Stimulated activated naive CD8-positive, alpha-beta T cell treated with anti-CD3 and anti-CD28 coated beads, Interleukin-15, Interleukin-2, amounts not matched to agents 100 ng/mL and 50 ng/mL, for 24 hours (primary cell): ENCODE measurements around the gene SREBF2.

ENCODE experiments used
- H3K27ac Mint-ChIP-seq: one replicate; pipeline ENCODE4 v1.8.0; 2021; ENCODE audit warnings: mild to moderate bottlenecking, mixed read lengths
- H3K27me3 Mint-ChIP-seq: one replicate; pipeline ENCODE4 v1.8.0; 2021; ENCODE audit warnings: mixed read lengths
- H3K36me3 Mint-ChIP-seq: one replicate; pipeline ENCODE4 v1.8.0; 2021; ENCODE audit warnings: low read depth, mixed read lengths
- H3K4me1 Mint-ChIP-seq: one replicate; pipeline ENCODE4 v1.8.0; 2021; ENCODE audit warnings: low read depth, mixed read lengths
- H3K4me3 Mint-ChIP-seq: one replicate; pipeline ENCODE4 v1.8.0; 2021; ENCODE audit warnings: mild to moderate bottlenecking, mixed read lengths
- H3K9me3 Mint-ChIP-seq: one replicate; pipeline ENCODE4 v1.8.0; 2021; ENCODE audit warnings: mixed read lengths

The SREBF2 gene

GRCh38 chr22:41900652-41901312, 67.9 kb downstream of the SREBF2 start:
- H3K4me3 Mint-ChIP-seq, result no peak overlapping the region
- H3K27ac Mint-ChIP-seq, result no peak overlapping the region
- H3K4me1 Mint-ChIP-seq, result no peaks in the 10 kb centered on the region
- no peaks in the 10 kb centered on the region for H3K9me3 Mint-ChIP-seq
- H3K36me3 Mint-ChIP-seq, result peaks cover 44% of the 10 kb centered on the region
- no peaks in the 10 kb centered on the region for H3K27me3 Mint-ChIP-seq

GRCh38 chr22:41902016-41902415, 69.1 kb downstream of the SREBF2 start:
- Mint-ChIP-seq H3K9me3 (no peaks in the 10 kb centered on the region), H3K4me1 (no peaks in the 10 kb centered on the region), H3K27me3 (no peaks in the 10 kb centered on the region), H3K27ac (no peak overlapping the region), H3K4me3 (no peak overlapping the region), H3K36me3 (peaks cover 38% of the 10 kb centered on the region)

DNA sequence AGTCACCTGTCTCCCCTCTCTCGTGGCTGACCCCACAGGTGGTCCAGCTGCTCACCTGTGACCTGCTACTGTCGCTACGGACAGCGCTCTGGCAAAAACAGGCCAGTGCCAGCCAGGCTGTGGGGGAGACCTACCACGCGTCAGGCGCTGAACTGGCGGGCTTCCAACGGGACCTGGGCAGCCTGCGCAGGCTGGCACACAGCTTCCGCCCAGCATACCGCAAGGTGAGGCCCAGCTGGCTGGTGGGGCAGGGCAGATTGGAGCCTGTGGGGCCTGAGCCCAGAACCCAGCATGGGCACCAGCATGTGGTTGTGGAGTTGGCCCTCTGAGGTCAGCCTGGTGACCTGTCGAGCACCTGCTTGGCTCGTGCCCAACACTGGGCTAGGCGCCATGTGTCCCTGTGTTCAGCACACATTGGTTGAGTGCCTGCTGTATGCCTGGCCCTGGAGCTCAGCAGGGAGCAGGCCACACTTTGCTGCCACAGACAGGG, 70.1 kb downstream of the SREBF2 start:
- Mint-ChIP-seq H3K27ac (no peak overlapping the region), H3K27me3 (no peaks in the 10 kb centered on the region), H3K9me3 (no peaks in the 10 kb centered on the region), H3K4me3 (no peak overlapping the region), H3K4me1 (peaks cover 6% of the 10 kb centered on the region), H3K36me3 (peaks cover 32% of the 10 kb centered on the region)

GRCh38 chr22:41904450-41905410, 71.8 kb downstream of the SREBF2 start:
- Mint-ChIP-seq H3K36me3 (peaks cover 17% of the 10 kb centered on the region), H3K4me3 (no peak overlapping the region), H3K27me3 (no peaks in the 10 kb centered on the region), H3K4me1 (peaks cover 21% of the 10 kb centered on the region), H3K27ac (no peak overlapping the region), H3K9me3 (no peaks in the 10 kb centered on the region)

DNA sequence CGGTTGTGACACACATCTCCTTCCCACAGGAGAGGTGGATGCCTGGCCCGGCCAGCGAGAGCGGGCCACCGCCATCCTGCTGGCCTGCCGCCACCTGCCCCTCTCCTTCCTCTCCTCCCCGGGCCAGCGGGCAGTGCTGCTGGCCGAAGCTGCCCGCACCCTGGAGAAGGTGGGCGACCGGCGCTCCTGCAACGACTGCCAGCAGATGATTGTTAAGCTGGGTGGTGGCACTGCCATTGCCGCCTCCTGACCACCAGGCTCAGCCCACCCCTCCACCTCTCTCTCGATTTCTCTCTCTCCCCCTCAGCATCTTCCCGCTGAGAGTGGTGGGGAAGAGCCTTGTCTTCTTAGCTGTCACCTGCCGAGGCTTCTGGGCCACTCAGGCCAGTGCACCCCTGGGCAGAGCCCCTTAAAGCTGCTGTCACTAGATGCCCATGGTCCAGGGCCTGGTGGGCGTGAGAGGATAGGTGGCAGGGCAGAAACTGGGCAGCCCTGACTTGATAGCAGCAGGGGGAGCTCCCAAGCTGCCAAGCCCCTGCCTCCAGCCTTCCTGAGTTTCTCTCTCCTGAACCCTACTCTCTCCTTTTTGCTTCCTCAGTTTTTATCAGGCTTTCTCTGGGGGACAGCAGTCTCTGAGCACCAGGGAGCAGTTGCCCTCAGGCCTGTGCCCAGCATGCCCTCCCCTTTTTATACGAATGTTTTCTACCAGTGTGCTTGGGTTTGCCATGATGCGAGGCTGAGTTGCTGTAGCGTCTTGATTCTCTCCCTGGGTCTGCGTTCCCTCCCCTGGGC, 72.7 kb downstream of the SREBF2 start:
- no peaks in the 10 kb centered on the region for H3K27me3 Mint-ChIP-seq
- no peak overlapping the region for H3K27ac Mint-ChIP-seq
- H3K36me3 Mint-ChIP-seq, result peaks cover 11% of the 10 kb centered on the region

DNA sequence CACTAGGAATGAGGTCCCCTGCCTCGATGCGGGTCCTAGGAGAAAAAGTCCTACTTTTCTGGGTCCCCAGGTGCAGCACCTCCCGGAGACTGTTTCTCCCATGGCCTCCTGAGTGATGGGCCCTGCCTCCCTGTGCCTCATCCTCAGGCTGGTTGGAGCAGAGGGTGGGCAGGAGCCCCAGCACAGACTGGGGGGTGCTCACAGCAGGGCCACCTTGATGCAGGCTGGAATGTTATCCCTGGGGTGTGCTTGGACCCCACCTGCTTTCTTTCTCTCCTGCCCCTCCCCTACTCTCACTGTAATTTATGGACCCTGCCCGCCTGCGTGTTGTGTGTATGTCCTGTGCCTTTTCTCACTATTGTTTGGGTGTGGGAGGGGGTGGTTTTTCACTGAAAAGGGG, 73.9 kb downstream of the SREBF2 start:
- peaks cover 27% of the 10 kb centered on the region for H3K4me1 Mint-ChIP-seq
- no peaks in the 10 kb centered on the region for H3K9me3 Mint-ChIP-seq
- peaks cover 8% of the 10 kb centered on the region for H3K36me3 Mint-ChIP-seq
- H3K27me3 Mint-ChIP-seq, result peaks cover 7% of the 10 kb centered on the region
- no peak overlapping the region for H3K27ac Mint-ChIP-seq
- H3K4me3 Mint-ChIP-seq, result no peak overlapping the region

More for the DNA sequence above, 72.7 kb downstream of the SREBF2 start:
- Mint-ChIP-seq H3K9me3 (no peaks in the 10 kb centered on the region), H3K4me3 (no peak overlapping the region), H3K4me1 (peaks cover 21% of the 10 kb centered on the region)

DNA sequence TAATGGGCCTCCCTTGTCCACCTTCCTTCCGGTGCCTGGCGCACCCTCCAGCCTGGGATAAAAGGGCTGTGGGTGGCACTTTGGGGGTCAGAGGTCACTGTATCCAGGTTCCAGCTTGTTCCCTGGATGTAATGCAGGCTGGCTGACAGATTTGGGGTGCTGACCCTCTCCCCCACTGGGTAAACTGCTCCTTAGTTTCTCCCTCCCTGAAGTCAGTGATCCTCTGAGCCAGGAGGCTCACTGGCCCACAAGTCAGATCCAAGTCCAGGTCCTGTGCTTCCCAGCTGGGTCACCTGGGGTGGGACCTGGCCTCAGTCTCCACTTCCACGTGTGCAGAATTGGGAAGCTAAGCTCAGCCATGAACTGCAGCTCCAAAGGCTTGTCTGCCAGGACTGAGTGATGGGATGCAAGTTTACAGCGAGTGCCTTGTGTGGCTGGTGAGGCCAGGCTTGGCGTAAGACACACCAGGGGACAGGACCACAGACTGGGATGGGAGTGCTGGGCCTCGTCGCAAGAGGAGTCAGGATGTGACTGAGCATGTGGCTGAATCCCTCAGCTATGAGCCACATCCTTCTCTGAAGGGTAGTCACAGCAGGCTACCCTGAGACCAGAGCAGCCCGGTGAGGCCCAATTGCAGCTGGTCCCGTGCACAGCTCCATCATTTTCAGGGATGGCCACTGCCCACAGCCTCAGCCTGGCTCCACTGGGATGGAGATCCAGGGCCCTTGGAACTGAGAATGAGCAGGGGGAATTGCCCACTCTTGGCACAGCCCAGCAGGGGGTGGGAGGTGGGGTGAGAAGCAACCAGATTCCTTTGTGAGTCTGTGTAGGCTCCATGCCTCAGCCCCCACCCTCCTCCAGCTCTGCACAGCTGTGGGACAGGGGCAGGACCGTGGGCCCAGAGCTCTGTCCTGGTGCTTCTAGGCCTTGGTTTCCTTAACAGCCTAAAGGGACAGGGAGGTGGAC, 74.8 kb downstream of the SREBF2 start:
- H3K36me3 Mint-ChIP-seq, result peaks cover 6% of the 10 kb centered on the region
- H3K27ac Mint-ChIP-seq, result no peak overlapping the region
- no peak overlapping the region for H3K4me3 Mint-ChIP-seq
- H3K9me3 Mint-ChIP-seq, result no peaks in the 10 kb centered on the region
- H3K27me3 Mint-ChIP-seq, result peaks cover 16% of the 10 kb centered on the region
- H3K4me1 Mint-ChIP-seq, result peaks cover 32% of the 10 kb centered on the region

- Mint-ChIP-seq H3K4me3 (no peak overlapping the region), H3K27me3 (peaks cover 24% of the 10 kb centered on the region), H3K9me3 (no peaks in the 10 kb centered on the region), H3K36me3 (peaks cover 6% of the 10 kb centered on the region), H3K4me1 (peaks cover 40% of the 10 kb centered on the region), H3K27ac (no peak overlapping the region)
Observed at GRCh38 chr22:41908411-41909309, 75.8 kb downstream of the SREBF2 start.

- Mint-ChIP-seq H3K4me1 (peaks cover 40% of the 10 kb centered on the region), H3K27ac (no peak overlapping the region), H3K27me3 (peaks cover 24% of the 10 kb centered on the region), H3K36me3 (peaks cover 6% of the 10 kb centered on the region), H3K4me3 (peak overlapping the region; percentile 20), H3K9me3 (no peaks in the 10 kb centered on the region)
Observed at GRCh38 chr22:41909310-41910049, 76.6 kb downstream of the SREBF2 start.

- H3K36me3 Mint-ChIP-seq, result peaks cover 6% of the 10 kb centered on the region
- H3K27me3 Mint-ChIP-seq, result peaks cover 24% of the 10 kb centered on the region
- no peak overlapping the region for H3K27ac Mint-ChIP-seq
- peaks cover 40% of the 10 kb centered on the region for H3K4me1 Mint-ChIP-seq
- H3K4me3 Mint-ChIP-seq, result no peak overlapping the region
- no peaks in the 10 kb centered on the region for H3K9me3 Mint-ChIP-seq
Observed at GRCh38 chr22:41910050-41911000, 77.4 kb downstream of the SREBF2 start.

DNA sequence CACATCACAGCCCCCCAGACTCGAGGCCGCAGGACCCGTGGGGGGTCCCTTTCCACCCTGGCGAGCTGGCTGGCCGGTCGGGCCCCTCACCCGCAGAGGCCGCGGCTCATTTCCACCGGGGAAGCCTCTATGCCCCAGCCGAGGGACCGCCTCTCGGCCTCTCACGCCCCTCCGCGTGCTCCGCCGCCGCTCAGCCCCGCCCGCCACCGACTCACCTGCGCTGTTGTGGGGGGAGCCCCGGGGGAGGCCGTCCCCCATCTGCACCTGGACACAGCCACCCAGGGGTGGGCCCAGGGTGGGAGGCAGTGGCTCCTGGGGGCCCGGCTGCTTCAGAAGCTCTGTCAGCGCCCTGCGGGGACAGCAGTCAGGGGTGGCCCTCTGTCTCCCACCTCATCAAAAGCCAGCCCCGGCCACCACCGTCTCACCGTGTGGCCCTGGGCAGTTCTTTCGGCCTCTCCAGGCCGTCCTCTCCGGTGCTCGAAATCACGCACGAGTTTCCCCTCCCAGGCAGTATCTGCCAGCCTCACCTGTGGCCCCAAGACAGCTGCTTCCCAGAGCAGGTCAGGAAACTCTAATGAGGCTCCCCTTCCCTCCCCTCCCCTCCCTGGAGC, 78.2 kb downstream of the SREBF2 start:
- Mint-ChIP-seq H3K27ac (no peak overlapping the region), H3K9me3 (no peaks in the 10 kb centered on the region), H3K4me3 (no peak overlapping the region), H3K27me3 (peaks cover 32% of the 10 kb centered on the region), H3K4me1 (peaks cover 43% of the 10 kb centered on the region), H3K36me3 (no peaks in the 10 kb centered on the region)
